Spleen (tissue), 11 donors: ENCODE measurements around the gene ERICH4. TPM values are rescaled to one million over a fixed set of nuclear protein-coding genes. Genes with fewer than 3 reads are reported as not detected.

ENCODE experiments used
- DNase-seq: peaks from one replicate; pipeline ENCODE4 v3.0.0-alpha.2; 2020
- H3K27ac ChIP-seq, 8 donors: fragments of 200-600 bp; sonication (generic) in 7 of 8; 1 replicate in 4 of 8; 2 replicates in 4 of 8; pipeline versions ENCODE4 v1.5.0 to v1.8.0; 2016 to 2021; ENCODE audit warnings: inconsistent platforms in 4 of 8, mild to moderate bottlenecking in 4 of 8, moderate library complexity in 1 of 8
- H3K27me3 ChIP-seq, 7 donors: fragments of 200-600 bp; sonication (generic) in 6 of 7; replicated peaks in 1 of 7; 1 replicate in 4 of 7; 2 replicates in 3 of 7; pipeline versions ENCODE4 v1.5.0 to v1.8.0; 2016 to 2021; ENCODE audit warnings: inconsistent platforms in 3 of 7, mild to moderate bottlenecking in 1 of 7
- H3K36me3 ChIP-seq, 6 donors: fragments of 200-600 bp; sonication (generic) in 5 of 6; 1 replicate in 4 of 6; 2 replicates in 2 of 6; pipeline versions ENCODE4 v1.5.0 to v1.8.0; 2016 to 2021; ENCODE audit warnings: inconsistent platforms in 2 of 6
- H3K4me1 ChIP-seq, 6 donors: fragments of 200-600 bp; sonication (generic) in 5 of 6; 1 replicate in 3 of 6; 2 replicates in 3 of 6; pipeline versions ENCODE4 v1.5.0 to v1.8.0; 2016 to 2021; ENCODE audit warnings: inconsistent platforms in 3 of 6
- H3K4me3 ChIP-seq, 8 donors: fragments of 200-600 bp; sonication (generic) in 7 of 8; 1 replicate in 4 of 8; 2 replicates in 4 of 8; pipeline versions ENCODE4 v1.5.0 to v1.8.0; 2016 to 2021; ENCODE audit warnings: inconsistent platforms in 4 of 8, mild to moderate bottlenecking in 4 of 8, moderate library complexity in 2 of 8
- H3K9me3 ChIP-seq, 8 donors: fragments of 200-600 bp; sonication (generic) in 7 of 8; 1 replicate in 4 of 8; 2 replicates in 4 of 8; pipeline versions ENCODE4 v1.5.0 to v1.8.0; 2016 to 2021; ENCODE audit warnings: inconsistent platforms in 4 of 8
- POLR2A ChIP-seq, 3 donors: fragments of 450-650 bp; IDR thresholded peaks; one replicate each; pipeline ENCODE4 v1.5.1; 2017; ENCODE audit warnings: antibody characterized with exemption in 3 of 3, mild to moderate bottlenecking in 1 of 3
- POLR2AphosphoS5 ChIP-seq, 3 donors: sonication (generic); formaldehyde crosslinking; IDR thresholded peaks; one replicate each; pipeline ENCODE4 v1.5.1; 2017; ENCODE audit warnings: antibody characterized with exemption in 3 of 3
- WGBS, 5 donors: extraction: QIAGEN DNeasy Blood & Tissue Kit in 3 of 5; methylation state at CpG; one replicate each; pipeline versions ENCODE4 v1.1.5 to v1.1.7; 2013 to 2018; 5-methylcytosine and 5-hydroxymethylcytosine counted together
- intact Hi-C: fragments of 100-400 bp; cut with DNase I; formaldehyde crosslinking; loops from one replicate; pipeline ENCODE4 v1.15.0; 2023; ENCODE audit warnings: low total_unique reads
- polyA plus RNA-seq, 3 donors: library from polyadenylated mRNA; stranded (reverse); fragments of 200-250 nt; gene quantifications; one replicate each; pipeline ENCODE4 v1.2.1, GENCODE V29; 2013
- total RNA-seq, 7 donors: library from RNA; depleted of rRNA in 3 of 7; stranded (reverse); fragments of >200 nt in 3 of 7; fragmentation: NEBNext Ultra II Directional in 4 of 7; extraction: Animal tissue kit (Norgen Biotek cat#: 25700) in 4 of 7; gene quantifications; one replicate each; pipeline versions ENCODE4 v1.1.0 to v1.2.1, GENCODE V29; 2016 to 2021
- TF ChIP-seq, protein P1 (sequence below), 11 experiments: fragments of 200-600 bp in 7 of 11; fragments of 450-650 bp in 4 of 11; sonication (generic) in 4 of 11; IDR thresholded peaks in 8 of 11; conservative IDR thresholded peaks in 3 of 11; 1 replicate in 7 of 11; 2 replicates in 4 of 11; pipeline versions ENCODE4 v1.4.0 to v1.8.0; 2016 to 2021; ENCODE audit warnings: antibody characterized with exemption in 11 of 11, inconsistent platforms in 4 of 11, mild to moderate bottlenecking in 1 of 11
- donor health status: healthy with polysubstance abuse.
- donor health status: DM: no; HTN: no; CAD: no; lungs with moderate emphysema.
- donor health status: DM: no; HTN: no; CAD: no.
- donor health status: Bipolar disorder and iron deficiency.
- donor health status: healthy.
- donor health status: DM: no; HTN: no; CAD: no.
- donor health status: DM: yes; HTN: yes; CAD: no.

The ERICH4 gene
- total and polyA plus RNA-seq, 10 donors, result 0.65 TPM; not detected in 9

DNA sequence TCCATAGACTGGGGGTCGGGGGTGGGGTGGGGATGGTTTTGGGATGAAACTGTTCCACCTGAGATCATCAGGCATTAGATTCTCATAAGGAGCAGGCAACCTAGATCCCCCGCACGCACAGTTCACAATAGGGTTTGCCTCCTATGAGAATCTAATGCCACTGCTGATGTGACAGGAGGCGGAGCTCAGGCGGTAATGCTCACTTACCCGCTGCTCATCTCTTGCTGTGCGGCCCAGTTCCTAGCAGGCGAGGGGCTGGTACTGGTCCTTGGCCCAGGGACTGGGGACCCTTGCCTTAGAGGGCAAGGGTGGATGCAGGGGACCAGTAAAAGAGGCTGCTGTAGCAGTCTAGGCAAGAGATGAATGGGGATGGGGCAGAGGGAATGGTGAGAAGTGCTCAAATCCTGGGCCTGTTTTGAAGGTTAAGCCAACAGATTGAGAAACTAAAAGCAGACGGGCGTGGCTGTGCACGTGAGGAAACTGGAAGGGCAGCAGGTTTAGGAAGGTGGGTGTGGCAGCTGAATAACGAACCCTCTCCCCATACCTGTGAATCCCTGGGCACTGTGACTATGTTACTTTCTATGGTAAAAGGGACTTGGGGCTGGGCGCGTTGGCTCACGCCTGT lies 1.5 kb upstream of the ERICH4 start:
- H3K27ac ChIP-seq, result no peak overlapping the region
- peaks cover 5 to 28% (median 20%) of the 10 kb centered on the region in 6 donors for H3K4me1 ChIP-seq
- peaks cover 0 to 20% (median 11%) of the 10 kb centered on the region in 6 donors for H3K36me3 ChIP-seq
- H3K27me3 ChIP-seq, result no peaks in the 10 kb centered on the region
- no peak for TF ChIP-seq POLR2A (IDR thresholded peaks at IDR 0.05)
- TF ChIP-seq, protein P1, sequence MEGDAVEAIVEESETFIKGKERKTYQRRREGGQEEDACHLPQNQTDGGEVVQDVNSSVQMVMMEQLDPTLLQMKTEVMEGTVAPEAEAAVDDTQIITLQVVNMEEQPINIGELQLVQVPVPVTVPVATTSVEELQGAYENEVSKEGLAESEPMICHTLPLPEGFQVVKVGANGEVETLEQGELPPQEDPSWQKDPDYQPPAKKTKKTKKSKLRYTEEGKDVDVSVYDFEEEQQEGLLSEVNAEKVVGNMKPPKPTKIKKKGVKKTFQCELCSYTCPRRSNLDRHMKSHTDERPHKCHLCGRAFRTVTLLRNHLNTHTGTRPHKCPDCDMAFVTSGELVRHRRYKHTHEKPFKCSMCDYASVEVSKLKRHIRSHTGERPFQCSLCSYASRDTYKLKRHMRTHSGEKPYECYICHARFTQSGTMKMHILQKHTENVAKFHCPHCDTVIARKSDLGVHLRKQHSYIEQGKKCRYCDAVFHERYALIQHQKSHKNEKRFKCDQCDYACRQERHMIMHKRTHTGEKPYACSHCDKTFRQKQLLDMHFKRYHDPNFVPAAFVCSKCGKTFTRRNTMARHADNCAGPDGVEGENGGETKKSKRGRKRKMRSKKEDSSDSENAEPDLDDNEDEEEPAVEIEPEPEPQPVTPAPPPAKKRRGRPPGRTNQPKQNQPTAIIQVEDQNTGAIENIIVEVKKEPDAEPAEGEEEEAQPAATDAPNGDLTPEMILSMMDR (IDR thresholded peaks at IDR 0.05 in 8 of 11, conservative IDR thresholded peaks at IDR 0.05 in 3 of 11), result no peak
- no peak for TF ChIP-seq POLR2AphosphoS5 (IDR thresholded peaks at IDR 0.05)
- no peaks in the 10 kb centered on the region for H3K9me3 ChIP-seq
- no peak overlapping the region for H3K4me3 ChIP-seq
- intact Hi-C loops, result no loop called here
- DNase-seq, result peak; percentile 63
- WGBS, 5 donors, result 83 to 90% (median 86%) methylated on average over 14 to 15 of the region's 15 CpGs

DNA sequence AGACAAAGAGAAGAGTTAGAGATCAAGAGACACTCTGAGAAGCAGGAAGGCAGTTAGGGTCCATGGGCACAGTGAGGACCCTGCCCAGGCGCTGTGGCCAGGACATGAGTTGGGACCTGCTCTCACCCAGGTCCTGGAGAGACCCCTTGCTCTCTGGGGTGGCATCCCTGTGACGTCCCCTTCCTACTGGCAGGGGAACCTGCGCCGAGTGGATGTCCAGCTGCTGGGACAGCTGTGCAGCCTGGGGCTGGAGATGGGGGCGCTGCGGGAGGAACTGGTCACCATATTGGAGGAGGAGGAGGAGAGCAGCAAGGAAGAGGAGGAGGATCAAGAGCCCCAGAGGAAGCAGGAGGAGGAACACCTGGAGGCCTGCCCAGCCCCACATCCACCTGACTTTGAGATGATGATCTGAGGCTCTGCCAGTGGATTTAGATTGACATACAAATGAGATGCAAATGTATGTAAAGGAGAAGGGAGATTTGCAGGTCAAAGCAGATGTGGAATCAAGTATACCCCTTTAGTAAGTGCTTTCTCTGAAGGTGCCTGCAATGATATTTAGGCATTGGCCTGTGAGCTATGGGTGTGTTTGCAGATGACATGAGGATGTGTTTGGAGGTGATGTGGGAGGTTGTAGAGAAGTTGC lies 978 bp downstream of the ERICH4 start:
- WGBS, 5 donors, result 78 to 83% (median 78%) methylated on average over 6 of the region's 6 CpGs
- TF ChIP-seq, protein P1 (IDR thresholded peaks at IDR 0.05 in 8 of 11, conservative IDR thresholded peaks at IDR 0.05 in 3 of 11), result no peak
- TF ChIP-seq POLR2A (IDR thresholded peaks at IDR 0.05) (no peak), POLR2AphosphoS5 (IDR thresholded peaks at IDR 0.05) (no peak)
- intact Hi-C loops, result no loop called here
- Histone ChIP-seq H3K4me1 (peaks cover 4 to 29% (median 17%) of the 10 kb centered on the region in 6 donors), H3K27ac (no peak overlapping the region), H3K9me3 (no peaks in the 10 kb centered on the region), H3K4me3 (no peak overlapping the region), H3K27me3 (peaks cover 0 to 8% (median 0%) of the 10 kb centered on the region in 7 donors), H3K36me3 (no peaks in the 10 kb centered on the region)
- DNase-seq, result no peak

DNA sequence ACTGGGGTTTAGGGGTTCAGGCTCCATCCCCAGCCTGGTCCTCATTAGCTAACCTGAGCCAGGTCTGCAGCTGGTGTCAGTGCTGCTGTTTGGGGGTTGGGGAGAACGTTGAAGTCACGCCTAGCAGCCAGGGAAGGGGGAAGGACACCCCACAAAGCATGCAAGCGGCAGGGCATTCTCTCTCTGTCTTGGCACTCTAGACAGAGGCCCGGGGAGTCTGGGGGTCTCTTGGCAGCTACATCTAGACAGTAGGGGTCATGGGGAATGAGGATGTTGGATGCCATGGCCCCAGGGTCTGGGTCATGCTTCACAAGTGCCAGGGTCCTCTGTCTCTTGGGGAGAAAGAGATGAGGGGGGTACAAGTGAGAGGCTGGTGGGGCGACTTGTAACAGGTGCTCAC lies 2.6 kb downstream of the ERICH4 start:
- DNase-seq, result no peak
- H3K27ac ChIP-seq, result no peak overlapping the region
- intact Hi-C loops, result no loop called here
- 68 to 83% (median 70%) methylated on average over 5 of the region's 5 CpGs for WGBS, 5 donors
- peaks cover 6 to 28% (median 14%) of the 10 kb centered on the region in 6 donors for H3K4me1 ChIP-seq
- no peaks in the 10 kb centered on the region for H3K36me3 ChIP-seq
- no peak overlapping the region for H3K4me3 ChIP-seq
- no peaks in the 10 kb centered on the region for H3K9me3 ChIP-seq
- TF ChIP-seq POLR2A (IDR thresholded peaks at IDR 0.05) (no peak), POLR2AphosphoS5 (IDR thresholded peaks at IDR 0.05) (no peak)
- TF ChIP-seq, protein P1 (IDR thresholded peaks at IDR 0.05 in 8 of 11, conservative IDR thresholded peaks at IDR 0.05 in 3 of 11), result no peak
- peaks cover 0 to 8% (median 0%) of the 10 kb centered on the region in 7 donors for H3K27me3 ChIP-seq

DNA sequence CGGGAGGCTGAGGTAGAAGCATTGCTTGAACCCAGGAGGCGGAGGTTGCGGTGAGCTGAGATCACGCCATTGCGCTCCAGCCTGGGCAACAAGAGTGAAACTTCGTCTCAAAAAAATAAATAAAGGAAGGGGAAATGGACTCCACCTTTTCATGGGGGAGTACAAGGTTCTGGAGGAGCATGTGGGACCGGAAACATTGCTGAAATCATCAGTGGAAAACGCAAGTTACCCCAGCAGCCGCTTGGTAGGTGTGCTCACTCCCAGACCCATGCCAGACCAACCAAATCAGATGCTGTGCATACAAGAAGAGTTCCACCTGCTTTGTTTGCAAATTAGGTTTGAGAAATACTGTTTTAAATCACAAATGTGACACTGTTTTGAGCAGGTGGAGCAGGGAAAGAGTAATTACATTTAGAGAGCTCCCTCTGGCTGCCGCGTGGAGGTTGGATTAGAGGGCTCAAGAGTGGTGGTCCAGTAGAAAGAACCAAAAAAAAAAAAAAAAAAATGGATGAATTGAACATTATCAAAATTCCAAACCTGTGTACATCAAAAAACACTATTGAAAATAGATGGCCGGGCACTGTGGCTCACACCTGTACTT lies 4.9 kb downstream of the ERICH4 start:
- H3K4me3 ChIP-seq, result peak overlapping the region in 3 of 8 donors; percentile 15 to 46 (median 32)
- DNase-seq, result no peak
- peak overlapping the region in 1 of 8 donors; percentile 42 for H3K27ac ChIP-seq
- no peaks in the 10 kb centered on the region for H3K36me3 ChIP-seq
- intact Hi-C loops, result no loop called here
- peaks cover 6 to 28% (median 14%) of the 10 kb centered on the region in 6 donors for H3K4me1 ChIP-seq
- TF ChIP-seq POLR2AphosphoS5 (IDR thresholded peaks at IDR 0.05), result no peak
- TF ChIP-seq, protein P1 (IDR thresholded peaks at IDR 0.05 in 8 of 11, conservative IDR thresholded peaks at IDR 0.05 in 3 of 11), result peak in 2 of 11 experiments; percentile 10 to 13
- H3K9me3 ChIP-seq, result no peaks in the 10 kb centered on the region
- WGBS, 5 donors, result 52 to 65% (median 55%) methylated on average over 12 of the region's 12 CpGs
- peaks cover 0 to 8% (median 0%) of the 10 kb centered on the region in 7 donors for H3K27me3 ChIP-seq
